IMR-90 (cell line): ENCODE results near the gene PHKB. TPM values are rescaled to one million over a fixed set of nuclear protein-coding genes. Genes with fewer than 3 reads are reported as not detected.

ENCODE experiments used
- ATAC-seq: fragments of 200-7000 bp; cut with Tn5 transposase; 2 replicates; pipeline ENCODE4 v1.9.1; 2020; ENCODE audit warnings: low read depth, mild to moderate bottlenecking, moderate library complexity
- BruUV-seq: library from RNA; stranded (reverse); fragments of 400-500 nt; replicated peaks from 2 replicates; lab custom pipeline; 2021; lab: Mats Ljungman, UMichigan
- CTCF ChIA-PET: fragments of 300-600 bp; formaldehyde crosslinking; extraction: SDS; loops from one replicate; lab custom pipeline; 2021; ENCODE audit warnings: antibody characterized with exemption; lab: Yijun Ruan, JAX
- POLR2A ChIA-PET: fragments of 300-600 bp; sonication (Branson Sonifier 250); formaldehyde crosslinking; loops from one replicate; lab custom pipeline; 2022; ENCODE audit warnings: antibody characterized with exemption; ENCODE audit not compliant: unreplicated experiment; lab: Charles Lee
- DNase-seq: peaks from one replicate; pipeline ENCODE4 v3.0.0; 2013
- H2AFZ ChIP-seq: replicated peaks from 2 replicates; pipeline ENCODE3; 2013; ENCODE audit warnings: low read length, mild to moderate bottlenecking; ENCODE audit not compliant: poor library complexity
- H2AK5ac ChIP-seq: 2 replicates; pipeline ENCODE4 v1.6.1; 2013; ENCODE audit warnings: low read depth, low read length, inconsistent platforms
- H2AK9ac ChIP-seq: replicated peaks from 2 replicates; pipeline ENCODE3; 2013; ENCODE audit warnings: mild to moderate bottlenecking, low read depth, low read length, moderate library complexity; ENCODE audit not compliant: poor library complexity
- H2BK120ac ChIP-seq: 2 replicates; pipeline ENCODE4 v1.6.1; 2013; ENCODE audit warnings: low read depth, low read length, inconsistent platforms
- H2BK15ac ChIP-seq: 3 replicates; pipeline ENCODE4 v1.6.1; 2013; ENCODE audit warnings: low read depth, low read length, inconsistent platforms
- H2BK20ac ChIP-seq: 2 replicates; pipeline ENCODE4 v1.6.1; 2013; ENCODE audit warnings: low read depth, mild to moderate bottlenecking, inconsistent platforms, low read length, moderate library complexity
- H2BK5ac ChIP-seq: 2 replicates; pipeline ENCODE4 v1.6.1; 2013; ENCODE audit warnings: mild to moderate bottlenecking, low read depth, low read length, inconsistent platforms; ENCODE audit not compliant: poor library complexity, severe bottlenecking
- H3K14ac ChIP-seq: replicated peaks from 2 replicates; pipeline ENCODE4 v1.6.1; 2013; ENCODE audit warnings: low read depth, low read length, inconsistent platforms
- H3K18ac ChIP-seq: 2 replicates; pipeline ENCODE4 v1.6.1; 2013; ENCODE audit warnings: low read depth, low read length, control low read depth
- H3K23ac ChIP-seq: 2 replicates; pipeline ENCODE4 v1.6.1; 2013; ENCODE audit warnings: low read depth, low read length, inconsistent platforms
- H3K27ac ChIP-seq: 2 replicates; pipeline ENCODE4 v1.5.1; 2013; ENCODE audit warnings: mild to moderate bottlenecking, control low read depth, low read length; ENCODE audit not compliant: insufficient read depth
- H3K27me3 ChIP-seq: 2 replicates; pipeline ENCODE4 v1.6.1; 2013; ENCODE audit warnings: low read length; ENCODE audit not compliant: control insufficient read depth, insufficient read depth
- H3K36me3 ChIP-seq: 2 replicates; pipeline ENCODE4 v1.6.1; 2013; ENCODE audit warnings: low read length, mixed read lengths; ENCODE audit not compliant: control insufficient read depth, insufficient read depth
- H3K4ac ChIP-seq: 2 replicates; pipeline ENCODE4 v1.6.1; 2013; ENCODE audit warnings: low read depth, low read length, inconsistent platforms
- H3K4me1 ChIP-seq: 2 replicates; pipeline ENCODE4 v1.6.1; 2013; ENCODE audit warnings: low read length, mixed read lengths; ENCODE audit not compliant: control insufficient read depth, insufficient read depth
- H3K4me2 ChIP-seq: 2 replicates; pipeline ENCODE4 v1.6.1; 2013; ENCODE audit warnings: low read depth, mild to moderate bottlenecking, control low read depth, low read length, moderate library complexity
- H3K4me3 ChIP-seq: 2 replicates; pipeline ENCODE4 v1.5.1; 2013; ENCODE audit warnings: low read depth, mild to moderate bottlenecking, control low read depth, low read length, moderate library complexity; ENCODE audit not compliant: insufficient read depth
- H3K56ac ChIP-seq: 2 replicates; pipeline ENCODE4 v1.6.1; 2013; ENCODE audit warnings: low read length, inconsistent platforms; ENCODE audit not compliant: insufficient read depth; ENCODE audit errors: extremely low read depth
- H3K79me1 ChIP-seq, 2 experiments: 2 replicates each; pipeline ENCODE4 v1.6.1; 2013; ENCODE audit warnings: low read length in 2 of 2, inconsistent platforms in 1 of 2, low read depth in 1 of 2
- H3K9ac ChIP-seq: 2 replicates; pipeline ENCODE4 v1.6.1; 2013; ENCODE audit warnings: low read depth, low read length, control low read depth
- H3K9me1 ChIP-seq: 2 replicates; pipeline ENCODE4 v1.6.1; 2013; ENCODE audit warnings: low read length, inconsistent platforms; ENCODE audit not compliant: insufficient read depth
- H3K9me3 ChIP-seq: 2 replicates; pipeline ENCODE4 v1.6.1; 2013; ENCODE audit warnings: low read length; ENCODE audit not compliant: control insufficient read depth, insufficient read depth
- H4K20me1 ChIP-seq: 2 replicates; pipeline ENCODE4 v1.6.1; 2013; ENCODE audit warnings: low read length, inconsistent platforms; ENCODE audit not compliant: insufficient read depth
- H4K5ac ChIP-seq: 2 replicates; pipeline ENCODE4 v1.6.1; 2013; ENCODE audit warnings: mild to moderate bottlenecking, low read depth, low read length, control low read depth
- H4K8ac ChIP-seq, 2 experiments: 2 replicates each; pipeline ENCODE4 v1.6.1; 2013; ENCODE audit warnings: low read depth in 2 of 2, low read length in 2 of 2, control low read depth in 1 of 2, inconsistent platforms in 1 of 2
- H4K91ac ChIP-seq: 2 replicates; pipeline ENCODE4 v1.6.1; 2013; ENCODE audit warnings: low read depth, low read length, inconsistent platforms; ENCODE audit not compliant: insufficient read depth
- BHLHE40 ChIP-seq: fragments of 150-350 bp; IDR thresholded peaks from 2 replicates; pipeline ENCODE4 v1.6.1; 2016; ENCODE audit warnings: mild to moderate bottlenecking, low read depth, low read length
- CEBPB ChIP-seq: IDR thresholded peaks from 2 replicates; pipeline ENCODE4 v1.6.1; 2012; ENCODE audit warnings: low read depth, low read length, improper control_type of control experiment
- CHD1 ChIP-seq: IDR thresholded peaks from 2 replicates; pipeline ENCODE4 v1.6.1; 2012; ENCODE audit warnings: low read depth, low read length, improper control_type of control experiment
- ELK1 ChIP-seq: fragments of 150-350 bp; IDR thresholded peaks from 2 replicates; pipeline ENCODE4 v1.6.1; 2016; ENCODE audit warnings: low read depth, mild to moderate bottlenecking, low read length, moderate library complexity, borderline replicate concordance
- MAFK ChIP-seq: IDR thresholded peaks from 2 replicates; pipeline ENCODE4 v1.6.1; 2012; ENCODE audit warnings: low read depth, low read length, improper control_type of control experiment
- MAZ ChIP-seq: IDR thresholded peaks from 2 replicates; pipeline ENCODE4 v1.6.1; 2012; ENCODE audit warnings: low read depth, mild to moderate bottlenecking, low read length, improper control_type of control experiment, moderate library complexity, borderline replicate concordance
- NFE2L2 ChIP-seq: fragments of 150-350 bp; IDR thresholded peaks from 2 replicates; pipeline ENCODE4 v1.6.1; 2016; ENCODE audit warnings: low read depth, mild to moderate bottlenecking, low read length
- POLR2A ChIP-seq: IDR thresholded peaks from 2 replicates; pipeline ENCODE4 v1.6.1; 2012; ENCODE audit warnings: mild to moderate bottlenecking, low read depth, low read length
- RFX5 ChIP-seq: IDR thresholded peaks from 2 replicates; pipeline ENCODE4 v1.8.0; 2012; ENCODE audit warnings: low read depth, mild to moderate bottlenecking, low read length, moderate library complexity
- USF2 ChIP-seq: fragments of 150-350 bp; IDR thresholded peaks from 2 replicates; pipeline ENCODE4 v1.6.1; 2017; ENCODE audit warnings: mild to moderate bottlenecking, antibody characterized with exemption, low read length, low read depth
- WGBS, 2 experiments: methylation state at CpG; one replicate each; pipeline versions ENCODE4 v1.1.5 to v1.1.7; 2013; ENCODE audit warnings: missing lambda C conversion rate in 2 of 2; ENCODE audit not compliant: insufficient read length in 1 of 2; ENCODE audit errors: extremely low coverage in 2 of 2; 5-methylcytosine and 5-hydroxymethylcytosine counted together
- dilution Hi-C: fragments of 300-500 bp; cut with HindIII; formaldehyde crosslinking; loops from one replicate; pipeline ENCODE4 v1.14.3; 2018; ENCODE audit warnings: low sequenced_read_pairs; ENCODE audit not compliant: unreplicated experiment
- in situ Hi-C: fragments of 300-500 bp; cut with MboI; formaldehyde crosslinking; loops from 3 replicates; pipeline ENCODE4 v1.14.3; 2019; ENCODE audit warnings: low sequenced_read_pairs, inconsistent platforms, mixed read lengths
- intact Hi-C: fragments of 100-400 bp; cut with micrococcal nuclease; formaldehyde crosslinking; loops from 2 replicates; pipeline ENCODE4 v1.10.0; 2022
- polyA plus RNA-seq, 3 experiments: library from polyadenylated mRNA; depleted of rRNA; stranded (reverse); fragments of >200 nt; gene quantifications; 2 replicates each; pipeline ENCODE4 v1.2.3, GENCODE V29; 2012; ENCODE audit warnings: low replicate concordance in 1 of 3
- total RNA-seq: library from RNA; depleted of rRNA; stranded (reverse); fragments of >200 nt; gene quantifications from 2 replicates; pipeline ENCODE4 v1.2.3, GENCODE V29; 2012

PHKB gene
- total and polyA plus RNA-seq, 2 of the 4 experiments (the other 2 are of a cell fraction) = 24.2 to 58.6 TPM

GRCh38 chr16:47431960-47432359 lies 29.2 kb upstream of the PHKB start:
- Histone ChIP-seq H3K36me3 (peaks cover 9% of the 10 kb centered on the region), H3K4ac (no peak overlapping the region), H3K9me3 (no peaks in the 10 kb centered on the region; the same call in 1 of the 2 replicates), H4K20me1 (no peaks in the 10 kb centered on the region; the same call in 1 of the 2 replicates), H3K4me2 (no peak overlapping the region), H4K91ac (no peak overlapping the region), H2AFZ (no peak overlapping the region), H3K18ac (no peak overlapping the region), H3K14ac (no peak overlapping the region), H3K23ac (no peak overlapping the region), H3K79me1 (peaks cover 9 to 16% of the 10 kb centered on the region in 2 experiments; a peak in 3 of 4 replicates), H2BK20ac (no peak overlapping the region), H4K5ac (no peak overlapping the region), H2BK120ac (no peak overlapping the region), H3K4me3 (no peak overlapping the region), H2AK5ac (no peak overlapping the region), H3K27me3 (no peaks in the 10 kb centered on the region), H3K56ac (no peak overlapping the region), H2BK5ac (no peak overlapping the region), H2BK15ac (no peak overlapping the region), H3K27ac (no peak overlapping the region), H2AK9ac (no peak overlapping the region), H3K9me1 (no peaks in the 10 kb centered on the region), H4K8ac (no peak overlapping the region), H3K4me1 (no peaks in the 10 kb centered on the region), H3K9ac (no peak overlapping the region)
- no TSS peak for BruUV-seq
- POLR2A ChIA-PET = no interaction called here
- TF ChIP-seq USF2 (no peak), CEBPB (no peak), POLR2A (no peak), NFE2L2 (no peak), RFX5 (no peak), CHD1 (no peak), MAZ (no peak), MAFK (no peak), ELK1 (no peak), BHLHE40 (no peak)
- dilution Hi-C loops = no loop called here
- no peak for ATAC-seq
- intact Hi-C loops = no loop called here
- in situ Hi-C loops = no loop called here
- WGBS, 2 experiments = 83% methylated on average over 1 of the region's 3 CpGs; no CpG with 5 or more reads in 1 of the 2 experiments
- no peak for DNase-seq
- CTCF ChIA-PET = no interaction called here
